Lower leg skin (tissue), 3 donors: ENCODE results near the gene TNIK.

Experiments used
- POLR2A ChIP-seq, 2 donors: fragments of 450-650 bp; IDR thresholded peaks; one replicate each; pipeline ENCODE4 v1.6.1; 2016 to 2017; ENCODE audit warnings: antibody characterized with exemption in 2 of 2, mild to moderate bottlenecking in 1 of 2, moderate library complexity in 1 of 2
- TF ChIP-seq, protein P1 (sequence below), 3 donors: fragments of 450-650 bp; IDR thresholded peaks; one replicate each; pipeline ENCODE4 v1.5.1; 2016; ENCODE audit warnings: antibody characterized with exemption in 3 of 3, mild to moderate bottlenecking in 3 of 3, moderate library complexity in 2 of 3

- TF ChIP-seq, protein P1, sequence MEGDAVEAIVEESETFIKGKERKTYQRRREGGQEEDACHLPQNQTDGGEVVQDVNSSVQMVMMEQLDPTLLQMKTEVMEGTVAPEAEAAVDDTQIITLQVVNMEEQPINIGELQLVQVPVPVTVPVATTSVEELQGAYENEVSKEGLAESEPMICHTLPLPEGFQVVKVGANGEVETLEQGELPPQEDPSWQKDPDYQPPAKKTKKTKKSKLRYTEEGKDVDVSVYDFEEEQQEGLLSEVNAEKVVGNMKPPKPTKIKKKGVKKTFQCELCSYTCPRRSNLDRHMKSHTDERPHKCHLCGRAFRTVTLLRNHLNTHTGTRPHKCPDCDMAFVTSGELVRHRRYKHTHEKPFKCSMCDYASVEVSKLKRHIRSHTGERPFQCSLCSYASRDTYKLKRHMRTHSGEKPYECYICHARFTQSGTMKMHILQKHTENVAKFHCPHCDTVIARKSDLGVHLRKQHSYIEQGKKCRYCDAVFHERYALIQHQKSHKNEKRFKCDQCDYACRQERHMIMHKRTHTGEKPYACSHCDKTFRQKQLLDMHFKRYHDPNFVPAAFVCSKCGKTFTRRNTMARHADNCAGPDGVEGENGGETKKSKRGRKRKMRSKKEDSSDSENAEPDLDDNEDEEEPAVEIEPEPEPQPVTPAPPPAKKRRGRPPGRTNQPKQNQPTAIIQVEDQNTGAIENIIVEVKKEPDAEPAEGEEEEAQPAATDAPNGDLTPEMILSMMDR (IDR thresholded peaks at IDR 0.05), result no peak
- no peak for TF ChIP-seq POLR2A (IDR thresholded peaks at IDR 0.05)
These were observed 214.1 kb downstream of the TNIK start for GRCh38 chr3:171245796-171246765.
